ENCODE results near the gene GSTM4.
A peak's percentile ranks its signal among the peaks of the same experiment; 100 is the strongest.

Gene GSTM4

GRCh38 chr1:109625176-109625575 lies 30.7 kb upstream of the GSTM4 start:
- DNase-seq (ENCODE audit: low spot score): no peak

GRCh38 chr1:109625601-109626560 lies 30.0 kb upstream of the GSTM4 start:
- no peak for DNase-seq (ENCODE audit: low spot score)

GRCh38 chr1:109626682-109627408 lies 29.1 kb upstream of the GSTM4 start:
- no peak for DNase-seq (ENCODE audit: low spot score)

GRCh38 chr1:109627692-109628399 lies 28.1 kb upstream of the GSTM4 start:
- DNase-seq (ENCODE audit: low spot score): no peak

GRCh38 chr1:109628540-109629321 lies 27.2 kb upstream of the GSTM4 start:
- no peak for DNase-seq (ENCODE audit: low spot score)

GRCh38 chr1:109629372-109630030 lies 26.4 kb upstream of the GSTM4 start:
- no peak for DNase-seq (ENCODE audit: low spot score)

GRCh38 chr1:109630081-109630897 lies 25.6 kb upstream of the GSTM4 start:
- DNase-seq (ENCODE audit: low spot score): no peak

- DNase-seq (ENCODE audit: low spot score): no peak
Observed at GRCh38 chr1:109630898-109631512, 24.9 kb upstream of the GSTM4 start.

- no peak for DNase-seq (ENCODE audit: low spot score)
Observed at GRCh38 chr1:109631513-109632505, 24.1 kb upstream of the GSTM4 start.

- DNase-seq (ENCODE audit: low spot score): no peak
Observed at GRCh38 chr1:109632671-109633346, 23.1 kb upstream of the GSTM4 start.

GRCh38 chr1:109634292-109634691 lies 21.6 kb upstream of the GSTM4 start:
- no peak for DNase-seq (ENCODE audit: low spot score)

GRCh38 chr1:109634771-109635750 lies 20.8 kb upstream of the GSTM4 start:
- DNase-seq (ENCODE audit: low spot score): no peak

GRCh38 chr1:109635862-109636200 lies 20.1 kb upstream of the GSTM4 start:
- DNase-seq (ENCODE audit: low spot score): no peak

GRCh38 chr1:109636201-109636952 lies 19.5 kb upstream of the GSTM4 start:
- peak; percentile 78 for DNase-seq (ENCODE audit: low spot score)

- DNase-seq (ENCODE audit: low spot score): no peak
Observed at GRCh38 chr1:109637446-109637845, 18.5 kb upstream of the GSTM4 start.

Data from putamen (tissue), 1 donor.